HG03060 (cell line): ENCODE measurements around the gene MRGPRD.
"Not testable (repeated sequence)": the region's sequence is repeated elsewhere in the genome, so short reads cannot be mapped to it uniquely, and the experiment has no call there.

Source experiments
- ATAC-seq: cut with Tn5 transposase; IDR thresholded peaks from one replicate; pipeline ENCODE4 v1.9.1; 2021; ENCODE audit warnings: low read depth, moderate number of reproducible peaks; ENCODE audit not compliant: unreplicated experiment

MRGPRD gene

DNA sequence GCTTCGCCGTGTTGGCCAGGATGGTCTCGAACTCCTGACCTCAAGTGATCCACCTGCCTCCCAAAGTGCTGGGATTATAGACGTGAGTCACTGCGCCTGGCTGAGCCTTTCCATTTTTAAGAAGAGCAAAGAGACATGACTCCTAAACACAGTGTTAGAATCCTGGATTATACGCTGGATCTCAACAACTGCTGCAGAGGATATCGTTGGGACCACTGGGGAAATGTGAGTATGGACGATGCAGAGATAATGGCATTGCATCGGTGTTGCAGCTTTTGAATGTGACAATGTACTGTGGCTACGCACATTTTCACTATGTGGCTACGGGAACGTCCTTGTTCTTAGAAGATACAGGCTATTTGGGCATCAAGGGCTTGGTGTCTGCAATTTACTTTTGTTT is 26.0 kb upstream of the MRGPRD start:
- ATAC-seq, result no peak

GRCh38 chr11:69005631-69006368 is 25.0 kb upstream of the MRGPRD start:
- ATAC-seq, result no peak

DNA sequence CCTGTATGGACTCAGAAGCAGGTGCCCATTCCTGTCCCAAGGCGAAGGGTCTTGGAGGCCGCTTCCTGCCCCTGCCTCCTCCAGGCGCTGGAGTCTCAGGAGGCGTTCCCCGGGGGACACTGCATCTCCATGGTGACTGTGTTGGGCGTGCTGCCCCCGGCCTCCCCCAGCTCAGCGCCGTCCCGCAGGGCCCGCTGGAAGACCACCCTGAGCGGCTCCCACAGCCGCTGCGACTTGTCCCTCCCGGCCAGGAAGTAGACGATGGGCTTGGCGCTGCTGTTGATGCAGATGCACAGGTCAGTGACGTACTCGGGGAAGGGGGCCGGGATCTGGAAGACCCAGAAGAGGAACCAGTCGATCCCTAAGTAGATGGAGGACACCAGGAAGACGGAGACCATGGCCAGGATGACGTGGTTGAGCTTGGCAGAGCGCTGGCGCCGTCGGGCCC is 24.4 kb upstream of the MRGPRD start:
- no peak for ATAC-seq

DNA sequence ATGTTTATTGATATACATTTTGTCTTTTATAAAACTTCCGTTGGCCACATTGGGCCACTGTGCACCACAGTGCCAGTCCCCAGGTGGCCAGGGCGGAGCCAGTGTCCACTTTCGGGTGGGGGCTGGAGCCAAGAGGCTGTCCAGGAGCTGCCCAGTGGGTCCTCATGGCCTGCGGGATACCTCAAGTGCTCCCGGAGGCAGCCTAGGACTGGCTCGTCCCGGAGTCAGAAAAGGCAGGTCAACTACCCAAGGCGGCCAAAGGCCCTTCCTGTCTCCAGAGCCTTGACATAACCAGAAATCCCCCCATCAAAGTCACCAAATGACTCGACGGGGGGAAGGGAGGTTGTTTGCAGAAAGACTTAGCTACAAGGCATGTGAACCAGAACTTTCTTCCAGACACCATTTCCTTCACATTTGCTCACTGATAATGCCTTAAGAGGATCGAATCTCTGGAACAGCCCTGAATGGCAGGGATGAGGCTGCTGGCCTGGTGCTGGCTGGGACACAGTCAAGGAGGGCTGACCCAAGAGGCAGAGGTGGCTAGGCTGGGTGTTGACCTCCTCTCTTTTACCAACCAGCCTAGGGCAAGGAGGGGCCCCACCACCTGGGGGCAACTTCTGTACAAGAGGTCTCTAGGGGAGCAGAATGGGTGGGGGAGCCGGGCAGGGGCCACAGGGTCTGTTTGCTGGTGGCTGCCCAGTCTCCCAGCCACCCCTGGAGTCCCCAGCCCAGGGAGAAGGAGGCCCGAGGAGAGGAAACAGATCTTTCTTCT is 23.8 kb upstream of the MRGPRD start:
- no peak for ATAC-seq

GRCh38 chr11:69003866-69004367 is 23.1 kb upstream of the MRGPRD start:
- ATAC-seq, result no peak

- ATAC-seq, result no peak
Observed at GRCh38 chr11:69003301-69003865, 22.6 kb upstream of the MRGPRD start.

DNA sequence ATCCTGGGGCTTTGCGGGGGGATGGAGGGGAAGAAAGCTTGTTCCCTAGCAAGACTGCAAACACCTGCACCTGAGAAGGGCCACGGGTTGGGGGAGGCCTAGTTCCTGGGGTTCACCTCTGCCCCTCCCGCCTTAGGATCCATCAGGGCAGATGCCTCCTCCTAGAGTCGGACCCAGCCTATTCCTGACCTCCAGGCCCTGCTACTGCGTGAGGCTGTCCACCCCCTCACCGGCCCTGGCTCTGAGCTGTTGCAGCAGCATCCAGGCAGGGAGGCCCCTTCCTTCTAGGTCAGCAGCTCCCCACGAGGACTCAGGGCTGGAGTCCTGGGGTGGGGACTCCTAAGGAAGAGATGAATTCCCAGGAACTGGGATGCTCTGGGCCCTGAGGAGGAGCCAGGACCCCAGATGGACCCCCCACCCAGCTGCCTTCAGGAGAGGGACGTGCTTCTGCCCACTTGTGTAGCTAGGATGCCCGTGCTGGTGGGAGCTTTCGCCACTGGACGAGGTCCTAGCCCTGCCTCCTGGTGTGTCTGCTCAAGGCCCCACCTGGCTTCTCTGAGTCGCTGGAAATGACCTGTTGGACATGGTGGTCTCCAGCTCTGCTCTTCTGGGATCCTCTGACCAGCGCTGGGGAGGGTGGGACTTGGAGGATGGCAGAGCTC is 21.9 kb upstream of the MRGPRD start:
- no peak for ATAC-seq

GRCh38 chr11:69002110-69002569 is 21.4 kb upstream of the MRGPRD start:
- no peak for ATAC-seq

DNA sequence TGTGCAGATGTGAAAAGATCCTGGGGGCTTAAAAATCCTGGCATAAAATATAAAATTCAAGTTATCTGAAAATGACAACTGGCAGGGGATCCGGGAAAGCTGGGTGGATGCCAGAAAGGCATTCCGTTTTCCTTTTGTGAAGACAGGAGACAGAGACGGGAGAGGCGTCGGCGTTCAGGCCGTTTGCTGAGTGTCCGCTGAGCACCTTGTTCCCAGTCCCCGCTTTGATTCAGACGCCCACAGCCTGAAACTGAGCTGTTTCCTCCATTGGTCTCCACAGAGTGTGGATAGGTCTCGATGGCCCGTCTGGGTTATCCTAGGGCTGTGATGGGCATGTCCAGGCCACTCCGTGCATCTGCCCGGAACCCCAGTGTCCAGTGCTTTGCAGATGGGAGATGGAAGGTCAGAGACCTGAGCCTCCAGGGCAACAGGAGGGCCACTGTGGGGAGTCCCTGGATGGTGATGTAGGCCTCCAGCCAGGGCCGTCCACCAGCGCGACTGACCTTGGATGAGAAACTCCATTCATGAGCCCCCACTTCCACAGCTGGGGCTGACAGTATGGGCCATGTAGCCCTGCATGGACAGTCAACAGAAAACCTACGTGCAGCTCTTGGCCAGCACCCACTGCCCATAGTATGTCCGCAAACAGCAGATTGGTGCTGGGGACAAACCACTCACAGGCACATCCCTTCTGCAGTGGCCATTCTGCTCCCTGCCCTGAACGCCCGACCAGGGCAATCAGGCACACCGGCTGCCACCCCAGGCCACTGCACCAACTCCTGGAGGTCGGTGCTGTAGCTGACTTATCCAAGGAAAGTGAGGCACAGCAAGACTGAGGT is 20.7 kb upstream of the MRGPRD start:
- ATAC-seq, result no peak

DNA sequence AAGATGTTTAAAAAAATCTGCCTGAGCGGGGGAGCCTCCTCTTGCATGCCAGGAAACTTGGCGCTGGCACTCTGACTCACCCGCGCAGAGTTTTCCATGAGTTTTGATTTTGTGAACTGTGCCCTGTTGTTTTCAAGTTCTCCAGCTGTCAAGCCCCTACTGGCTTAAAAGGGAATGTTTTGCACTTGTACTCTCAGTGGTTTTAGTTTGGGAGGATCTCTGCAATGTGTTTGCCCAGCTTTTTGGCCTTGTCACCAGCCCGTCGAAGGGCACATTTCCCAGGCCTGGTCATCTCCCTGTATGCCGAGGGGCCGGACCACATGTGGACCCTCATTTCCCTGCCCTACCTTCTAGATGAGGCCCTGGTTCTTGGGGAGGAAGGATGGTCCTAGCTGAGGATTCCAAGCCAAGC is 20.1 kb upstream of the MRGPRD start:
- ATAC-seq, result no peak

- no peak for ATAC-seq
Observed at GRCh38 chr11:69000391-69000790, 19.6 kb upstream of the MRGPRD start.

GRCh38 chr11:68999748-69000355 is 19.1 kb upstream of the MRGPRD start:
- ATAC-seq, result not testable (repeated sequence)

GRCh38 chr11:68999093-68999747 is 18.4 kb upstream of the MRGPRD start:
- ATAC-seq, result no peak

DNA sequence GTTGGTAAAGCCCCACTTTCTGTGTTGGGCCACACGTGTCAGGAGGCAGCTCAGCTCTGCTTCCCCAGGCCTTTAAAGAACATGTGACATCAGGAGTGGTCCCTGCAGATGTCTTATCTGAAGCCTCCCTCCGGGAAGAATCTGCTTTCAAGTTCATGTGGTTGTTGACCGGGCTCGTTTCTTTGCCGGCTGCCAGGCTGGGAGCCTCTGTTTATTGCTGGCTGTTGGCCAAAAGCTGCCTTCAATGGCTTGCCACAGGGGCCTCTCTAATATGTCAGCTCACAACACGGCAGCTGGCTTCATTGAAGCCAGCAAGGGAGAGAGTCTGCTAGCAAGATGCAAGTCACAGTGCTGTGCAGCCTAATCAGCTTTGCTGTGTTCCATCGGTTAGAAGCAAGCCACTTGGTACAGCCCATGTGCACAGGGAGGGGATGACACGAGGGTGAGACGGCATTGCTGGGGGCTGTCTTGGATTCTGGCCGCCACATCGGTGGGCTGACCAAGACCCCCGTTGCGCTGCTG is 17.7 kb upstream of the MRGPRD start:
- no peak for ATAC-seq

DNA sequence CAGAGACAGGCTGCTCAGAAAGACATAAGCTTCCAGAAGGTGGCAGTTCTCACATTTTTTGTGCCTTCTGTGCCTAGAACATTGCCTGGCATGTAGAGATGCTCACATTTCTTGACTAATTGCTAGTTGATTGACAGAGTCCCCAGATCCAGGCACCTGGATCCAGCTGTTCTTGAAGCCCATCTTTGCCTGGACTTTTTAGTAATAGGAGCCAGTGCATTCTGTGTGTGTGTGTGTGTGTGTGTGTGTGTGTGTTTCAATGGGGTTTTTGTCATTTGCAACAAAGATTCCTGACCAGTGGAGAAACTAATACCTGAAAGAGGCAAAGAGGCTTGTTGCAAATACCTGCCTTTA is 17.2 kb upstream of the MRGPRD start:
- ATAC-seq, result no peak

GRCh38 chr11:68997124-68997994 is 16.6 kb upstream of the MRGPRD start:
- no peak for ATAC-seq

DNA sequence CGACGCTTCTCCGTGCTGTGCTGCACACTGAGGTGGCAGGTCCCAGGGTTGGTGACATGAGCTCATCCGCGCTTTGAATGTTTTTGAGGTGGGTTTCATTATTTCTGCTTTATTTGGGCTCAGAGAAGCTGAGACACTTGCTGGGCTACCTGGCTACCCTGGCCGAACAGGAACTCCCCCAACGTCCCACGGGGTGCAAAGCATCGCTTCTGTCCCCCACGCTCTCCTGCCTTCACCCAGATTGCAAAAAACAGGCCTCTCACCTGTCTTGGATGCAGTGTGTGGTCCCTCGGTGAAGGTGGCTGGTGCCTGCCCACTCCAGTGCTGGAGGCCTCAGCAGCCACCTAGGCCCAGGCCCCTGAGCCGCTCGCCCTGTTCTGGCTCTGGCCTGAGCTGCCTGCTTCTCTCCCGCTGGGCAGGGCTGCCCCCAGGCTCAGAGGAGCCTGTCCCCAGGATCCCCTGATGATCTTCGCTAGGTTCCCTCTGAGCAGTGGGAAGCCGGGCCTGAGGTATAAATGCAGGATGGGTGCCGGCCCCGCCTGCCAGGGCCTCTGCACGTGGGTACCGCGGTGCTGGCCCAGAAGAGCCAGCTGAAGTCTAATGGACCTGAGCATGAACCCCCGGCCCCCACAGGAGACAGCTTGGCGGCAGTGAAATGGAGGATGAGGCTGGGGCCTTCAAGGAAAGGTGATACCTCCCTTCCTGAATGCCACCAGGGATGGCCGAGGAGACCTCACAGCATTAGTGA is 15.8 kb upstream of the MRGPRD start:
- ATAC-seq, result no peak
